ENCODE results near the gene GSK3A.
"Not testable (repeated sequence)": the region's sequence is repeated elsewhere in the genome, so short reads cannot be mapped to it uniquely, and the experiment has no call there.

The GSK3A gene

DNA sequence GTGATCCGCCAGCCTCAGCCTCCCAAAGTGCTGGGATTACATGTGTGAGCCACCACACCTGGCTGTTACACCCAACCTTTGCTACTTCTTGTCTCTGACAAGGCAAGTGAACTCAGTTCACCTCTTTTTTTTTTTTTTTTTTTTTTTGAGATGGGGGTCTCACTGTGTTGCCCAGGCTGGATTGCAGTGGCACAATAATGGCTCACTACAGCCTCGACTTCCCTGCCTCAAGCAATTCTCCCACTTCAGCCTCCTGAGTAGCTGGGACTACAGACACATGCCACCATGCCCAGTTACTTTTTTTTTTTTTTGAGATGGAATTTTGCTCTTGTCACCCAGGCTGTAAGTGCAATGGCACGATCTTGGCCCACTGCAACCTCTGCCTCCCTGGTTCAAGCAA, 15.4 kb upstream of the GSK3A start:
- H3K36me3 ChIP-seq (ENCODE audit: control insufficient read depth, low read depth, low read length); H3K9ac ChIP-seq (ENCODE audit: low read length); H3K4me3 ChIP-seq (ENCODE audit: low read length); H3K9me3 ChIP-seq (ENCODE audit: control insufficient read depth, low read depth, low read length); H3K27ac ChIP-seq (ENCODE audit: low read length); H3K4me1 ChIP-seq (ENCODE audit: control insufficient read depth, low read depth, low read length): not testable (repeated sequence)
- H3K27me3 ChIP-seq (ENCODE audit: control insufficient read depth, insufficient read depth, low read length) = peaks cover 12% of the 10 kb centered on the region

GRCh38 chr19:42255766-42256745, 13.7 kb upstream of the GSK3A start:
- peaks cover 17% of the 10 kb centered on the region for H3K4me1 ChIP-seq (ENCODE audit: control insufficient read depth, low read depth, low read length)

GRCh38 chr19:42254850-42255765, 12.7 kb upstream of the GSK3A start, which contains the start of gene ERF:
ERF (minus strand) TSS chr19:42255128; CDS start chr19:42254999, 129 bp downstream.
- Histone ChIP-seq H3K27ac (ENCODE audit: low read length) (no peak within 1 kb of the TSS), H3K9ac (ENCODE audit: low read length) (peak within 1 kb of the TSS; percentile 90), H3K4me3 (ENCODE audit: low read length) (peak within 1 kb of the TSS; percentile 89), H3K27me3 (ENCODE audit: control insufficient read depth, insufficient read depth, low read length) (peaks cover 12% of the 10 kb centered on the region), H3K4me1 (ENCODE audit: control insufficient read depth, low read depth, low read length) (peaks cover 17% of the 10 kb centered on the region), H3K9me3 (ENCODE audit: control insufficient read depth, low read depth, low read length) (no peaks in the 10 kb centered on the region), H3K36me3 (ENCODE audit: control insufficient read depth, low read depth, low read length) (peaks cover under 1% of the 10 kb centered on the region)

More at GRCh38 chr19:42255766-42256745, 13.7 kb upstream of the GSK3A start:
- peak overlapping the region; percentile 75 for H3K4me3 ChIP-seq (ENCODE audit: low read length)
- H3K27ac ChIP-seq (ENCODE audit: low read length) = no peak overlapping the region
- H3K9ac ChIP-seq (ENCODE audit: low read length) = no peak overlapping the region
- H3K36me3 ChIP-seq (ENCODE audit: control insufficient read depth, low read depth, low read length) = no peaks in the 10 kb centered on the region
- no peaks in the 10 kb centered on the region for H3K9me3 ChIP-seq (ENCODE audit: control insufficient read depth, low read depth, low read length)
- H3K27me3 ChIP-seq (ENCODE audit: control insufficient read depth, insufficient read depth, low read length) = peaks cover 12% of the 10 kb centered on the region

DNA sequence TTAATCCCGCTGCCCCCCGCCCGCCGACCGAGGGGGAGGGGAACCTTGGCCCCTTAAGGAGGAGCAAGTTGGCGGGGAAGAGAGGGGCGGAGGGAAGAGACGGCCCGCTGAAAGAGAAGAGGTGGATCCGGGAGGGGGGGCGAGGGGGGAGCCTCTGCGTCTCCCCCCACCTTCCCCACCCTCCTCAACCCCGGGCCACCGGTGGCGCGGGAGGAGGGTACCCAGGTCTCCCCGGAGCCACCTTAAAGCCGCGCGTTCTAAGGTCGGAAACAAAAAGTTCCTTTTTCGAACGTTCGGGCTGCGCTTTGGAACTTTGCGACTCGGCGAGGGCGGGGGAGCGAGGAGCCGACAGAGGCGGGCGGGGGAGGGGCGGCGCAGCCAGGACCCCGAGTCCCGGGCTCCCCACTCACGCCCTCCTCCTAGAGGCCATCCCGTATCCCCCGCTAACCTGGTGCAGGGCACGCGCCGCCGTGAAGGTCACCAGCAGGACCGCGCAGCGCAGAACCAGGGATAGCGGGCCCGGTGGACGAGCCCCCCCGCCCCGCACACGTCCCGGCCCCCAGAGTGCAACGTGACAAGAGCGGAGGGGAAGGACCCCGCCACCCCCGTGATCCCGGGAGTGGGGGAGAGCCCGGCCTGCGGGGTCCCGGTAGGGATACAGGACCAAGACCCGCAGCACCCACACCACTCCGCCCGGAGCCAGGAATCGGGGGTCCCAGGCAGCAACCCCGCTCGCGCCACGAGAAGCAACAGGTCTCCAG, 11.9 kb upstream of the GSK3A start:
- H3K27ac ChIP-seq (ENCODE audit: low read length) = no peak overlapping the region
- no peaks in the 10 kb centered on the region for H3K9me3 ChIP-seq (ENCODE audit: control insufficient read depth, low read depth, low read length)
- H3K4me1 ChIP-seq (ENCODE audit: control insufficient read depth, low read depth, low read length) = peaks cover 17% of the 10 kb centered on the region

DNA sequence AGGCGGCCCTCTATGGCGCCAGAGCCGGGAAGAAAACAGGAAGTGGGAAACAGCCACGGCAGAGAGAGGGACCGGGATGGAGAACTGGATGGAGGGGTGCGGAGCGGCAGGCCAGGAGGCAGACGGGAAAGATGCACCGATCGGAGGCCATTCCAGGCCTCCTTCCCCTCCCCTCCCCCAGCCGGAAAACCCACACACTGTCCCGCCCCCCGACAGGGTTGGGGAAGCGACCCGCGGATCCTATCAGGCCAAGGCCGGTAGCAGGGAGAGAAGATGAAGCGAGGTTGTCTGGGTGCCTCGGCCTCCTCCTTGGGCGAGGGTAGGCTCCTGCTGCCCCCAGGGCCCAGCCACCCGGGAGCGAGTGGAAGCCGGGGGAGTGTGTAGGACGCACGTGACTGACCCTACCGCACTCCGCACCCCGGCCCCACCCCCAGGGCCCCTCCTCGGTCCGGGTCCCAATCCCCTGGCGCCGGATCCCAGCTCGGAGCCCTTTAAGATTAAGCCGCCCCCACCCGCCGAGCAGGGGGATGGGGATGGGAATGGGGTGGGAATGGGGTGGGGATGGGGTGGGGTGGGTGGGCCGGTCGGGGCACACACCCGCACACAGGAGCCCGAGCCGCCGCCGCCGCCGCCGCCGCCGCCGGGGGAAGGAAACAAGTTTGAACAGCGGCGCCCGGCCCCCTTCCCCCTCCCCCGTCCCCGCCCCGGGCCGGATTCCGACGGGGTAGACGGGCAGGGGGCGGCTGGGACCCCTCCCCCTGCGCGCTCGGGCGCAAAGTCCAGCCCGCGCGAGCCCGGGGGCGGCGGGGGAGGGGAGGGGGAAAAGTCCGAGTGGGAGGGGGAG, 11.1 kb upstream of the GSK3A start:
- Histone ChIP-seq H3K9me3 (ENCODE audit: control insufficient read depth, low read depth, low read length) (no peaks in the 10 kb centered on the region), H3K36me3 (ENCODE audit: control insufficient read depth, low read depth, low read length) (peaks cover 3% of the 10 kb centered on the region), H3K27me3 (ENCODE audit: control insufficient read depth, insufficient read depth, low read length) (peaks cover 12% of the 10 kb centered on the region)

More for the DNA sequence above, 11.9 kb upstream of the GSK3A start:
- peak overlapping the region; percentile 89 for H3K4me3 ChIP-seq (ENCODE audit: low read length)
- H3K36me3 ChIP-seq (ENCODE audit: control insufficient read depth, low read depth, low read length) = peaks cover 3% of the 10 kb centered on the region
- peak overlapping the region; percentile 90 for H3K9ac ChIP-seq (ENCODE audit: low read length)
- H3K27me3 ChIP-seq (ENCODE audit: control insufficient read depth, insufficient read depth, low read length) = peaks cover 12% of the 10 kb centered on the region

GRCh38 chr19:42252365-42253244, 10.2 kb upstream of the GSK3A start:
- H3K36me3 ChIP-seq (ENCODE audit: control insufficient read depth, low read depth, low read length) = peaks cover 3% of the 10 kb centered on the region
- peak overlapping the region; percentile 82 for H3K27ac ChIP-seq (ENCODE audit: low read length)
- peaks cover 17% of the 10 kb centered on the region for H3K4me1 ChIP-seq (ENCODE audit: control insufficient read depth, low read depth, low read length)
- H3K4me3 ChIP-seq (ENCODE audit: low read length) = peak overlapping the region; percentile 83
- H3K27me3 ChIP-seq (ENCODE audit: control insufficient read depth, insufficient read depth, low read length) = peaks cover 12% of the 10 kb centered on the region
- no peaks in the 10 kb centered on the region for H3K9me3 ChIP-seq (ENCODE audit: control insufficient read depth, low read depth, low read length)
- peak overlapping the region; percentile 84 for H3K9ac ChIP-seq (ENCODE audit: low read length)

More for the DNA sequence above, 11.1 kb upstream of the GSK3A start:
- Histone ChIP-seq H3K27ac (ENCODE audit: low read length) (peak overlapping the region; percentile 82), H3K4me1 (ENCODE audit: control insufficient read depth, low read depth, low read length) (peaks cover 17% of the 10 kb centered on the region), H3K9ac (ENCODE audit: low read length) (peak overlapping the region; percentile 90), H3K4me3 (ENCODE audit: low read length) (peak overlapping the region; percentile 89)

GRCh38 chr19:42251572-42252358, 9.4 kb upstream of the GSK3A start:
- Histone ChIP-seq H3K27me3 (ENCODE audit: control insufficient read depth, insufficient read depth, low read length) (peaks cover 6% of the 10 kb centered on the region), H3K27ac (ENCODE audit: low read length) (no peak overlapping the region), H3K9ac (ENCODE audit: low read length) (no peak overlapping the region), H3K4me1 (ENCODE audit: control insufficient read depth, low read depth, low read length) (peaks cover 17% of the 10 kb centered on the region), H3K36me3 (ENCODE audit: control insufficient read depth, low read depth, low read length) (peaks cover 3% of the 10 kb centered on the region), H3K9me3 (ENCODE audit: control insufficient read depth, low read depth, low read length) (no peaks in the 10 kb centered on the region), H3K4me3 (ENCODE audit: low read length) (peak overlapping the region; percentile 2)

DNA sequence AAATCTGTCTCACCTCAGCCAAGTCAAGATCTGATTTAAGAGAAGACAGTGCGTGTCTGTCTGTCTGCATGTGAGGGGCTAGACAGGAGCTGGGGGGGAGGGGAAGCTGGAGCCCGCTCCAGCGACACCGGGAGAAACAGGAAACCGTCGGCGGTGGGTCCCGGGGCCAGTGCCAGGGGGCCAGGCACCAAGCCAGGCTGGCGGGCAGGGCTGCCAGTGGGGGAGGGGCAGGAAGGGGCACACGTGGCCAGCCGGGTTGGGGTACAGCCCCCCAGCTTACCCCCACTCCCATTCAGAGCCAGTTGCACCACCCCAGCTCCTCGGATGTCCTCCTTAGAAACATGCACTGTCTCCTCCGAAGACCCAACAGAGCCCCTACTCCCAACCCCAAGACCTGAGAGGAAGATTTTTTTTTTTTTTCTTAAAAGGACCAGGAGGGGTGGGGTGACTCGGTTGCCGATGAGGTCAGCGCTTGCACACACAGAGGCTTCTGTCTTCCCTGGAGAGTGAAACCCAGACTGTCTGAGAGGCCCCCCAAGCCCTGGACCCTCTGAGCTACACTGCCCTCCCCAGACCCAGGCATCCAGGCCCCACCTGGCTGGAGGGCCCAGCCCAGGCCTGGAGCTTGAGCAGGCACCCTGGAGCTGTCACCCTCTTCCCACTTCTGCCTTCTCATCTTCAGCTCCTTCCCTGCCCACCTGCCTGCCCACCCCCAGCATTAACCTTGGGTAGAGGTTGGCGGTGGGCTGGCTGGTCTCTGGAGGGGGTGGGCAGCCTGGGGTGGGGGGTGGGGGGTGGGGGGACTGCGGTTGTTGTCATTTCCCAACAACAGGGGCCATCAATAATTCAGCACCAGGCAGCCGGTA, 8.5 kb upstream of the GSK3A start:
- Histone ChIP-seq H3K36me3 (ENCODE audit: control insufficient read depth, low read depth, low read length) (peaks cover 3% of the 10 kb centered on the region), H3K27me3 (ENCODE audit: control insufficient read depth, insufficient read depth, low read length) (no peaks in the 10 kb centered on the region), H3K9ac (ENCODE audit: low read length) (no peak overlapping the region), H3K9me3 (ENCODE audit: control insufficient read depth, low read depth, low read length) (no peaks in the 10 kb centered on the region), H3K4me3 (ENCODE audit: low read length) (no peak overlapping the region), H3K4me1 (ENCODE audit: control insufficient read depth, low read depth, low read length) (peaks cover 18% of the 10 kb centered on the region), H3K27ac (ENCODE audit: low read length) (no peak overlapping the region)
